Mucosa of rectum (tissue), 2 donors: ENCODE data around the gene SLC9A5.

Experiments
- H3K27ac ChIP-seq, 2 donors: one replicate each; pipeline ENCODE4 v1.7.0; 2013; ENCODE audit warnings: inconsistent platforms in 2 of 2, low read depth in 2 of 2, low read length in 2 of 2
- H3K27me3 ChIP-seq, 2 donors: one replicate each; pipeline ENCODE4 v1.7.0; 2013; ENCODE audit warnings: low read length in 2 of 2; ENCODE audit not compliant: control insufficient read depth in 2 of 2, insufficient read depth in 2 of 2
- H3K36me3 ChIP-seq, 2 donors: one replicate each; pipeline ENCODE4 v1.7.0; 2013; ENCODE audit warnings: low read length in 2 of 2; ENCODE audit not compliant: control insufficient read depth in 2 of 2, insufficient read depth in 2 of 2
- H3K4me1 ChIP-seq, 2 donors: one replicate each; pipeline ENCODE4 v1.7.0; 2013; ENCODE audit warnings: low read length in 2 of 2, mild to moderate bottlenecking in 1 of 2; ENCODE audit not compliant: control insufficient read depth in 2 of 2, insufficient read depth in 2 of 2
- H3K4me3 ChIP-seq, 2 donors: one replicate each; pipeline ENCODE4 v1.7.0; 2013; ENCODE audit warnings: low read length in 2 of 2
- H3K9ac ChIP-seq, 2 donors: one replicate each; pipeline ENCODE4 v1.7.0; 2013; ENCODE audit warnings: low read length in 2 of 2, low read depth in 1 of 2, mild to moderate bottlenecking in 1 of 2
- H3K9me3 ChIP-seq, 2 donors: one replicate each; pipeline ENCODE4 v1.7.0; 2013; ENCODE audit warnings: low read length in 2 of 2; ENCODE audit not compliant: control insufficient read depth in 2 of 2
- donor health status: healthy.
- donor health status: Normal muscosa, but diverticular disease.

The SLC9A5 gene

DNA sequence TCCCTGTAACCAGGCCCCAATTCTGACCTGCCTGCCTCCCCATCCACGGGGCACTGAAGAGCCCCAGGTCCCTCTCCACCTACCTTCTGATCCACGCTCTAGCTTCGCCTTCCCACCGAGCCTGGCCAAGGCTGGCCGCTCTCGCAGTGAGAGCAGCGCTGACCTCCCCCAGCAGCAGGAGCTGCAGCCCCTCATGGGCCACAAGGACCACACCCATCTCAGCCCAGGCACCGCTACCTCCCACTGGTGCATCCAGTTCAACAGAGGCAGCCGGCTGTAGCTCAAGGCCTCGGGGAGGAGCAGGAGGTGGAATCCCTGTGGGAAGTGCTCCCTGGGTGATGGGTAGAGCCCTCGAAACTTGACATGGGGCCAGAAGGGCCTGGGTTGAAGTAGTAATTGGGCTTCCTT is 22.2 kb downstream of the SLC9A5 start:
- H3K27ac ChIP-seq: no peak overlapping the region

DNA sequence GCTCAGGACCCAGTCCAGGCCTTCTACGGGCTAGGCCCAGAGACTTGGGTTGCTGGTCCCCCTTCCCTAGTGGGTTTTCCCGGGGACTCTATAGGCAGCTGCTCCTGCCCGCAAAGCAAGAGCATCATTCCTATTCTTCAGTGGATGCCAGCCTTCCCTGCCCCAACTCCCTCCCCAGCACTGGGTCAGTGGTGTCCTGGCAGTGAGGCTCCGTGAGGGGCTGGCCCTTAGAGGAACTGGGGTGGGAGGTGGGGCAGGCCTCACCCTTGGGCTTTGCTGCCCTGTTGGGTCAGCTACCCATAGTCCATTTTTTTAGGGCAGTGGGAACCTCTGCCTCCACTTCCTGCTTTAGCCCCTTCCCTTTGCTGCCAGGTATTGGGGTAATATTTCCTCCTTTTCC is 22.7 kb downstream of the SLC9A5 start:
- Histone ChIP-seq H3K9ac (no peak overlapping the region), H3K27ac (no peak overlapping the region), H3K4me3 (no peak overlapping the region), H3K27me3 (no peaks in the 10 kb centered on the region), H3K4me1 (no peaks in the 10 kb centered on the region), H3K36me3 (peaks cover 0 to 4% of the 10 kb centered on the region in 2 donors), H3K9me3 (no peaks in the 10 kb centered on the region)

More for the DNA sequence above, 22.2 kb downstream of the SLC9A5 start:
- no peaks in the 10 kb centered on the region for H3K9me3 ChIP-seq
- no peak overlapping the region for H3K9ac ChIP-seq
- H3K27me3 ChIP-seq: no peaks in the 10 kb centered on the region
- peaks cover 0 to under 1% of the 10 kb centered on the region in 2 donors for H3K36me3 ChIP-seq
- H3K4me1 ChIP-seq: no peaks in the 10 kb centered on the region
- no peak overlapping the region for H3K4me3 ChIP-seq

DNA sequence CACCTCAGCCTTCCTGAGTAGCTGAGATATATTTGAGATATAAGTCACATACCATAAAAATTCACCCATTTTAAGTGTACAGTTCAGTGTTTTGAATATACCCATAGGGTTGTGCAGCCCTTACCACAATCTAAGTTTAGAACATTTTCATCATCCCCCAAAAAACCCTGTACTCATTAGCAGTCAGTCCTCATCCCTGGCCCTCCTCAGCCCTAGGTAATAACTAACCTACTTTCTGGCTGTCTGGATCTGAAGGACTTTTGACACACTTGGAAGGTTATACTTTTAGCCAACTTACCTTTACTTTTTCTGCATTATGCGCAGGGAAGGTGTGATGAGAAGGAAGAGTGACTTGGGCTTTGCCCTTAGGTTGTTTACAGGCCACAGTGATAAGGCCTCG is 26.5 kb downstream of the SLC9A5 start:
- no peaks in the 10 kb centered on the region for H3K27me3 ChIP-seq
- H3K4me3 ChIP-seq: no peak overlapping the region
- H3K36me3 ChIP-seq: peaks cover 0 to 9% of the 10 kb centered on the region in 2 donors
- H3K27ac ChIP-seq: no peak overlapping the region
- peaks cover 13 to 18% of the 10 kb centered on the region in 2 donors for H3K4me1 ChIP-seq
- no peaks in the 10 kb centered on the region for H3K9me3 ChIP-seq
- no peak overlapping the region for H3K9ac ChIP-seq

DNA sequence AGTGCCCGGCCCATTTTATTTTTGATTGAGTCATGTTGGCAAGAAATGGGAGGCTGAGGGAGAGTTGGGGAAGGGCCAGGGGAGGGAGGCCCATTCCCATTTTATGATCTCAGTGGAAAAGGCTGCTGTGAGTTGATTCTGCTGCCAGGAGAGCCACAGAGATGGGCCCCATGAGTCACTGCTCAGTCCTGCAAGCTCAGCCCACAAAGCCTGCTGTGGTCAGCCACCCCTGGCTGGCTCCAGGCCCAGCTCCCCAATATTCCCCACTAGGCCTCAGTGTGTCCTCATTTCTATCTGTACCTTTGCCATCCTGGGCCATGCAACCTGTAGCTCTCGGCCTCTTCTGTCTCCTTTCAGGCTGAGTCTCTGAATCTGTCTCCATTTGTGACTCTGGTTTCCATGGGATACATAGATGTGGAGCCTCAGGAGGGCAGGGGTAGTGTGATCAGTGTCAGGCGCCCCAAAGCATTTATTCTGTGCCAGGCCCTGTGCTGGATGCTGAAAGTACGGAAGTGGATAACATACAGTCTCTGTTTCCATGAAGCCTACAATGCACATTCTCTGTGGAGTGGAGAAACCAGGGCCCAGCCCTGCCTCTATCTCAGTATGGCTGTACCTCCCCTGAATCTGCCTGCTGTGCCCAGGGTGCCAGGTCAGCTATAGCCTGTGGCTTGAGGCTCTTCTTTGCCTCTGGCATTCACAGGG is 28.7 kb downstream of the SLC9A5 start:
- H3K9ac ChIP-seq: no peak overlapping the region
- H3K36me3 ChIP-seq: peaks cover 0 to 9% of the 10 kb centered on the region in 2 donors
- no peaks in the 10 kb centered on the region for H3K9me3 ChIP-seq
- peaks cover 13 to 18% of the 10 kb centered on the region in 2 donors for H3K4me1 ChIP-seq
- no peaks in the 10 kb centered on the region for H3K27me3 ChIP-seq
- H3K27ac ChIP-seq: peak overlapping the region; percentile 32 to 56
- peak overlapping the region in 1 of 2 donors; percentile 81 for H3K4me3 ChIP-seq

DNA sequence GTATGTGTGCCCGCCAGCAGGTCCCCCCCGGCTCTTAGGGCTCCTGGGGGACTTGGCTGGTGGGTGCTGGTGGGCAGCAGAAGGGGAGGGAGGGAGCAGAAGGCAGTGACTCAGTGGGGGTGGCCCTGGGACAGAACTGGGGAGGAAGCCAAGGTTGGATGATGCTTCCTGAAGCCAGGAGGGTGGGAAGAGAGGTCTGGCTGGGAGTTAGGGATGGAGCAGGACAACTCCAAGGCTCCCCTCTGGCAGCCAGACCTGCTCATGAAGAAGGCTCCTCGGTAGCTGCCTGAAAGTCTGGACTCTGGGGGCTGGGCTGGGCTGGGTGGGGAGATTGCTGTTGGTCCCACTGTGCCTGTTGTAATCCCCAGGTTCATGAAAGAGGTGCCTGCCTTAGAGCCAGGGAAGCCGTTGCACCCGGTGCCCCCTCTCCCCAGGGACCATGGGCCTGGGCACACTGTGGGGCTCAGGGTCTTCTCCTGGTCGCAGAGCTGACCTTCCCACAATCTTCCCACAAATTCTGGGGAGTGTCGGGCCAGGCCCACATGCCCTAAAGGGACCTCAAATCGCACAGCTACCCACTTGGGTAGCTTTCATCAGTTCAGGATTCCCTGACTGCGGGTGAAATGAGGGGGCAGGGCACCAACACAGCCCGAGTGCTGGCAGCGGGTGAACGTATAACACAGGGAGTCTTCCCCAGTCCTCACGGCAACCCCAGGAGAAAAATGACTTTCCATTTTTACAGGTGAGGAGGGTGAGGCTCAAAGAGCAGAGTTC is 29.4 kb downstream of the SLC9A5 start:
- H3K9ac ChIP-seq: peak overlapping the region; percentile 51 to 65
- peak overlapping the region; percentile 56 to 81 for H3K4me3 ChIP-seq
- no peaks in the 10 kb centered on the region for H3K9me3 ChIP-seq
- H3K4me1 ChIP-seq: peaks cover 13 to 18% of the 10 kb centered on the region in 2 donors
- H3K27ac ChIP-seq: peak overlapping the region; percentile 35 to 56
- H3K36me3 ChIP-seq: peaks cover 0 to 9% of the 10 kb centered on the region in 2 donors
- no peaks in the 10 kb centered on the region for H3K27me3 ChIP-seq

DNA sequence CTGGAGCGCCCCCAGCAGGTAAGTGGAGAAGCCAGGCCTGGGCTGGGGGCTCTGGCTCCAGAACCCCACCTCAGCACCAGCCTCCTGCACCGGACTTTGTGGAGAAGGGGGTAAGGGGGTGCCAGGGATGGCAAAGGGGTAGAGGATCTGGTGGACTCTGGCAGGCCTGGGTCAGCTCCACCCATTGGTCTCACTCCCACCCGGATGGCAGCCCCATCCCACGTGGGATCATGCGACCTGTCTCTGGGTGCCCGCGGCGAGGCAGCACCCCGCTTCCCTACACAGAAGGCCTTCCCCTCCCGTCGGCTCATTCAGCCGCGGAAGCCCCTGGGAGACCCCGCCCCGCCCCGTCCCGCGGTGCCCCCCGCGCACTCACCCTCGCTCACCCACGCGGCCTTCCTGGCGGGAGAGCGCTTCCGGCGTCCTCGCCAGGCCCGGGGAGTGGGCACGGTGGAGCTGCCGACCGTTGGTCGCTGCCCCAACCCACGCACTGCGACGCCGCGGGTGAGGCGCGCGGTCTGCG is 30.1 kb downstream of the SLC9A5 start:
- peak overlapping the region; percentile 51 to 65 for H3K9ac ChIP-seq
- no peaks in the 10 kb centered on the region for H3K9me3 ChIP-seq
- peaks cover 0 to 9% of the 10 kb centered on the region in 2 donors for H3K36me3 ChIP-seq
- H3K4me3 ChIP-seq: peak overlapping the region; percentile 56 to 81
- peaks cover 13 to 18% of the 10 kb centered on the region in 2 donors for H3K4me1 ChIP-seq
- H3K27me3 ChIP-seq: no peaks in the 10 kb centered on the region
- peak overlapping the region; percentile 23 to 32 for H3K27ac ChIP-seq

DNA sequence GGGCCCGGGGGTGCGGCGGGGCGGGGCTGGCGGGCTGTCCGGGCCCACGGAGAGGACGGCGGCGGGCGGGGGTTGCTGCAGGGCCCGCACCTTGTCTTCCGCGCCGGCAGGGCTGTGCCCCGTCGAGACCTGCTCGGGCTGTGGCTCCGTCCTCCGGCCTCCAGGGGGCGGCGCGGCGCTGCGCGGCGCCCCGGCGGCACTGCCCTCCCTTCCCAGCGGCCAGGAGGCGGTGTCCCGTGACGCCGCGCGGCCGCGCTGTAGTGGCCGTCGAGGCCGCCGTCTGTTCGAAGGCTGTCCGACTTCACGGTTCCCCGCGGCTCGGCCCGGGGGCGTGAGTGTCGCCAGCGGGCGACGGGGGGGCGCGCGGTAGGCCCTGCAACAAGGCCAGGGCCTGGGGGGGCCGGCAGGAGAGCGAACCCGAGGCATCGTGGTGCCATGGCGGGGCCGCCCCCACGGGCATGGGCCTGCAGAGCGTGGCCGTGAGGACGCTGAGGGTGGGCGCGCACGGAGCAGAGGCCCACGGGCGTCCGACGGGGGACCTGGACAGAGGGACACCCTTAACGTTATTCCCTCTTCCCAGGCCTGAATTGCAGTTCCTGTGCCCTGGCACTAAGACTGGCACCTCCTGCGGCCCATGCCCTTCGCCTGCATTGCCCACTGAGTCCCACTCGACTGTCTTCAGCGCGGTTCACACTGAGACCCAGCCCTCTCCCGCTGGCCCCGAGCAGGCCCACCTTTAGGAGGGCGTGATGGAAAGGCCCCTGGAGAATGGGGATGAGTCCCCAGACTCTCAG is 30.7 kb downstream of the SLC9A5 start, which contains the start of gene PLEKHG4:
Gene PLEKHG4, plus strand, starts transcription at position 237 of the 794 bp plus-strand sequence. Its CDS starts 513 bp downstream, at position 750.
- H3K27ac ChIP-seq: peak within 1 kb of the TSS; percentile 35 to 48
- peaks cover 0 to 9% of the 10 kb centered on the region in 2 donors for H3K36me3 ChIP-seq
- no peaks in the 10 kb centered on the region for H3K27me3 ChIP-seq
- H3K4me3 ChIP-seq: peak within 1 kb of the TSS; percentile 56 to 81
- peak within 1 kb of the TSS; percentile 60 to 65 for H3K9ac ChIP-seq
- peaks cover 13 to 18% of the 10 kb centered on the region in 2 donors for H3K4me1 ChIP-seq
- no peaks in the 10 kb centered on the region for H3K9me3 ChIP-seq

GRCh38 chr16:67280090-67281015 is 31.6 kb downstream of the SLC9A5 start:
- Histone ChIP-seq H3K27ac (no peak overlapping the region), H3K4me3 (peak overlapping the region in 1 of 2 donors; percentile 44), H3K9me3 (no peaks in the 10 kb centered on the region), H3K9ac (no peak overlapping the region), H3K36me3 (peaks cover 0 to 9% of the 10 kb centered on the region in 2 donors), H3K27me3 (no peaks in the 10 kb centered on the region), H3K4me1 (peaks cover 13 to 21% of the 10 kb centered on the region in 2 donors)
